Fibroblast of lung (primary cell): ENCODE data around the gene EFHC1. TPM values are rescaled to one million over a fixed set of nuclear protein-coding genes. Genes with fewer than 3 reads are reported as not detected.

Experiments used
- DNase-seq, 2 donors: peaks; one replicate each; pipeline versions ENCODE4 v3.0.0 to v3.0.0-alpha.2; 2010; ENCODE audit warnings: low read depth in 2 of 2
- H2AFZ ChIP-seq: 2 replicates; pipeline ENCODE4 v1.5.1; 2012; ENCODE audit warnings: low read length, control low read depth, inconsistent platforms
- H3K27ac ChIP-seq: 2 replicates; pipeline ENCODE4 v1.5.1; 2011; ENCODE audit warnings: low read length, control low read depth; ENCODE audit not compliant: insufficient read depth
- H3K27me3 ChIP-seq: 2 replicates; pipeline ENCODE4 v1.5.1; 2011; ENCODE audit warnings: mild to moderate bottlenecking, low read length; ENCODE audit not compliant: control insufficient read depth, insufficient read depth
- H3K36me3 ChIP-seq: 2 replicates; pipeline ENCODE4 v1.5.1; 2011; ENCODE audit warnings: low read length; ENCODE audit not compliant: control insufficient read depth, insufficient read depth
- H3K4me1 ChIP-seq: 2 replicates; pipeline ENCODE4 v1.5.1; 2011; ENCODE audit warnings: low read length; ENCODE audit not compliant: control insufficient read depth, insufficient read depth; ENCODE audit errors: extremely low read depth
- H3K4me2 ChIP-seq: 2 replicates; pipeline ENCODE4 v1.5.1; 2011; ENCODE audit warnings: low read length, control low read depth; ENCODE audit not compliant: insufficient read depth; ENCODE audit errors: extremely low read depth
- H3K4me3 ChIP-seq, 4 experiments: fragments of 200-600 bp in 1 of 4; sonication (generic) in 1 of 4; replicated peaks in 1 of 4; 2 replicates each; pipeline ENCODE4 v1.5.1; 2011 to 2016; ENCODE audit warnings: low read length in 4 of 4, low read depth in 3 of 4, mild to moderate bottlenecking in 3 of 4, control low read depth in 2 of 4, inconsistent platforms in 1 of 4, mixed read lengths in 1 of 4; ENCODE audit not compliant: insufficient read depth in 1 of 4; ENCODE audit errors: control extremely low read depth in 1 of 4
- H3K79me2 ChIP-seq: 2 replicates; pipeline ENCODE4 v1.5.1; 2012; ENCODE audit warnings: mild to moderate bottlenecking, low read length, inconsistent platforms; ENCODE audit not compliant: control insufficient read depth, insufficient read depth
- H3K9ac ChIP-seq: 2 replicates; pipeline ENCODE4 v1.5.1; 2011; ENCODE audit warnings: mild to moderate bottlenecking, low read length, control low read depth; ENCODE audit not compliant: insufficient read depth
- H3K9me3 ChIP-seq: 2 replicates; pipeline ENCODE4 v1.5.1; 2012; ENCODE audit warnings: low read depth, low read length; ENCODE audit not compliant: control insufficient read depth, insufficient read depth
- H4K20me1 ChIP-seq: 2 replicates; pipeline ENCODE4 v1.5.1; 2011; ENCODE audit warnings: low read length; ENCODE audit not compliant: control insufficient read depth, insufficient read depth; ENCODE audit errors: extremely low read depth
- EZH2 ChIP-seq: IDR thresholded peaks from 2 replicates; pipeline ENCODE4 v1.5.1; 2012; ENCODE audit warnings: low read length, control low read depth, mild to moderate bottlenecking; ENCODE audit errors: missing control alignments
- polyA plus RNA-seq, 2 donors: library from polyadenylated mRNA; depleted of rRNA in 1 of 2; stranded (reverse) in 1 of 2; unstranded in 1 of 2; fragments of >200 nt; gene quantifications; 2 replicates each; pipeline ENCODE4 v1.2.1, GENCODE V29; 2011 to 2012; ENCODE audit warnings: missing spikeins in 1 of 2
- total RNA-seq: library from RNA; depleted of rRNA; stranded (reverse); fragments of >200 nt; gene quantifications from 2 replicates; pipeline ENCODE4 v1.2.1, GENCODE V29; 2014
- TF ChIP-seq, protein P1 (sequence below), 2 donors: IDR thresholded peaks in 1 of 2; conservative IDR thresholded peaks in 1 of 2; 1 replicate in 1 of 2; 2 replicates in 1 of 2; pipeline ENCODE4 v1.5.1; 2011 to 2012; ENCODE audit warnings: low read length in 2 of 2, control low read depth in 1 of 2, inconsistent platforms in 1 of 2, low read depth in 1 of 2, mild to moderate bottlenecking in 1 of 2

EFHC1 gene
- total and polyA plus RNA-seq, 2 donors (not counting 1 experiment from before 2014, with no cell fraction given), result 29.4 to 32.9 TPM

DNA sequence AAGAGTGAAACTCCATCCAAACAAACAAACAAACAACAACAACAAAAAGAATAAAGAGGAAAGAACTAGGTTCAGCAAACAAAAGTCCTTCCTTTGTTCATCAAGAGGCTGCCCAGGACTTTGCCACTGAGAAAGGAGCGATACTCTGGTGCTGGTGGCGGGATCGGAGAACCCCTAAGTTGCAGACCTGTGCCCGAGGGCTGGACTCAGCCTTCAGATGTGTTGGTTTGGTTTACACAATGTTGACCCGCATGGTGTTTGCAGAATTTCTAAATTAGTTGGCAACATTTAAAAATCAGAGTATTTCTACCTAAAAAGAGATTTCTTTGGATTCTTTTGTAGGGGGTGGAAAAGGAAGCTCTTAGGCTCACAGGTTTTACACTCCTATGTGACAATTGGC is 114.2 kb downstream of the EFHC1 start:
- Histone ChIP-seq H4K20me1 (no peaks in the 10 kb centered on the region), H3K36me3 (peaks cover 23% of the 10 kb centered on the region), H3K9me3 (no peaks in the 10 kb centered on the region), H3K79me2 (peaks cover 87% of the 10 kb centered on the region), H3K4me2 (no peak overlapping the region), H3K27ac (no peak overlapping the region), H2AFZ (no peak overlapping the region), H3K4me1 (peaks cover 37% of the 10 kb centered on the region), H3K27me3 (no peaks in the 10 kb centered on the region), H3K4me3 (no peak overlapping the region), H3K9ac (no peak overlapping the region)
- no peak for DNase-seq
- TF ChIP-seq, protein P1, sequence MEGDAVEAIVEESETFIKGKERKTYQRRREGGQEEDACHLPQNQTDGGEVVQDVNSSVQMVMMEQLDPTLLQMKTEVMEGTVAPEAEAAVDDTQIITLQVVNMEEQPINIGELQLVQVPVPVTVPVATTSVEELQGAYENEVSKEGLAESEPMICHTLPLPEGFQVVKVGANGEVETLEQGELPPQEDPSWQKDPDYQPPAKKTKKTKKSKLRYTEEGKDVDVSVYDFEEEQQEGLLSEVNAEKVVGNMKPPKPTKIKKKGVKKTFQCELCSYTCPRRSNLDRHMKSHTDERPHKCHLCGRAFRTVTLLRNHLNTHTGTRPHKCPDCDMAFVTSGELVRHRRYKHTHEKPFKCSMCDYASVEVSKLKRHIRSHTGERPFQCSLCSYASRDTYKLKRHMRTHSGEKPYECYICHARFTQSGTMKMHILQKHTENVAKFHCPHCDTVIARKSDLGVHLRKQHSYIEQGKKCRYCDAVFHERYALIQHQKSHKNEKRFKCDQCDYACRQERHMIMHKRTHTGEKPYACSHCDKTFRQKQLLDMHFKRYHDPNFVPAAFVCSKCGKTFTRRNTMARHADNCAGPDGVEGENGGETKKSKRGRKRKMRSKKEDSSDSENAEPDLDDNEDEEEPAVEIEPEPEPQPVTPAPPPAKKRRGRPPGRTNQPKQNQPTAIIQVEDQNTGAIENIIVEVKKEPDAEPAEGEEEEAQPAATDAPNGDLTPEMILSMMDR (conservative IDR thresholded peaks at IDR 0.05 in 1 of 2, IDR thresholded peaks at IDR 0.05 in 1 of 2; ENCODE audit: low read depth in 1 of 2, low read length in 2 of 2), result no peak
- no peak for TF ChIP-seq EZH2

DNA sequence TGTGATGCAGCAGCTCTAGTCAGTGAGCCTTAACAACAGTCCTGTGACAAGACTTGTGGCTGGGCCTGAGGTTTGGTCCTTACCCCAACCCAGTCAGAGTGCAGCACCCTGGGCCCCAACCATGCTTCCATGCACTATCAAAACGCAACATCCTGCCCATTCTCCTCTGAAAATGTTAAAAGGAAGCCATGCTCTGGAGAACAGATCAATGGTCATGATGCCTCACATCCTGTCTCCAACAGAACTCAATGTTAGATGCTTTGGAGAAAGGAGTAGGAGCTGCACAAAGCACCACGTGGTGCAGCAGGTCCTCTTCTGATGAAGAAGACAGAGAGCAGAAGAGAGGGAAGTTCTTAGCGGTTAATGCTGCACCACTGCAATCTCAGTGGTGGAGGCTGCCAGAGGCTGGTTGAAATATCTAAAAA is 114.8 kb downstream of the EFHC1 start:
- Histone ChIP-seq H3K36me3 (peaks cover 19% of the 10 kb centered on the region), H3K4me2 (no peak overlapping the region), H4K20me1 (no peaks in the 10 kb centered on the region), H3K9ac (no peak overlapping the region), H3K27me3 (no peaks in the 10 kb centered on the region), H3K9me3 (no peaks in the 10 kb centered on the region), H3K79me2 (peaks cover 83% of the 10 kb centered on the region), H3K4me1 (peaks cover 40% of the 10 kb centered on the region), H2AFZ (no peak overlapping the region), H3K27ac (no peak overlapping the region), H3K4me3 (no peak overlapping the region)
- no peak for TF ChIP-seq EZH2
- TF ChIP-seq, protein P1 (conservative IDR thresholded peaks at IDR 0.05 in 1 of 2, IDR thresholded peaks at IDR 0.05 in 1 of 2; ENCODE audit: low read depth in 1 of 2, low read length in 2 of 2), result no peak
- no peak for DNase-seq

DNA sequence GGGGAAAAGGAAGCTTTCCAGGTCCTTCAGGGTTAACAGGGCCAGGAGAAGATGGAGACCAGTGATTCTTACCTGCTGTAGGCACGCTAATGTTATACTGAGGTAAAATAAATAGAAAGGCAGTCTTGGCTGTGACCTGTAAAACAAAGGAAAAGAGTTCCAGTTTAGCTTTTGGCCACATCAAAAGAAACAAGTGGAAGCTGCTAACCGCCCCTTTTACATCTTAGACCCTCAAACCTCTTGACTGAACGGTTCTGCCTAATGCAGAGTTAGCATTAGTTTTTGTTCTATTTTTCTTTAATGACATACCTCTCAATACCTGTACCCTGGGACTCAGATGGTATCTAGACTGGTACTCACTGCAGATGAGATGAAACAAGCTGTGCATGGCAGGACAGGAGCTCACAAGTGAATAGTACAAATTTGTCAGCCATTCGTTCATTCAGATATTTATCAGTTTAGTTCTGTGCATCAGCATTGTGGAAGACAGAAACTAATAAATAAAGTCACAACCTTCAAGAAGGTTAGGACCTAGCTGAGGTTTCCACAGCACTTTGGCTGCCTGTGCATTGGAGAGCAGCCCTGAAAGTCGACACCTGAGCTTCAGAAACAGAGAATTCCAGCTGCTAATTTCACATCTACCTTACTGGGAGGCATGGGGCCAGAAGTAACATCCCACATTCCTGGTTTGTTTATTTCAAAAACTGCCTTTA is 115.7 kb downstream of the EFHC1 start:
- Histone ChIP-seq H3K27ac (no peak overlapping the region), H3K79me2 (peaks cover 81% of the 10 kb centered on the region), H3K4me1 (peaks cover 47% of the 10 kb centered on the region), H3K36me3 (peaks cover 15% of the 10 kb centered on the region), H3K9ac (no peak overlapping the region), H2AFZ (no peak overlapping the region), H4K20me1 (no peaks in the 10 kb centered on the region), H3K9me3 (no peaks in the 10 kb centered on the region), H3K27me3 (no peaks in the 10 kb centered on the region), H3K4me2 (no peak overlapping the region), H3K4me3 (no peak overlapping the region)
- DNase-seq, result no peak
- TF ChIP-seq EZH2, result no peak
- TF ChIP-seq, protein P1 (conservative IDR thresholded peaks at IDR 0.05 in 1 of 2, IDR thresholded peaks at IDR 0.05 in 1 of 2; ENCODE audit: low read depth in 1 of 2, low read length in 2 of 2), result no peak
